Mesenchymal stem cell (in vitro differentiated cells and primary cell): ENCODE measurements around the gene RAB11FIP2.

Experiments used
- DNase-seq: peaks from one replicate; pipeline ENCODE4 v3.0.0-alpha.2; 2013
- H2AFZ ChIP-seq: one replicate; pipeline ENCODE4 v1.6.1; 2013; ENCODE audit warnings: low read depth, mild to moderate bottlenecking, control low read depth, inconsistent platforms, low read length, moderate library complexity
- H2AK5ac ChIP-seq: 2 replicates; pipeline ENCODE4 v1.6.1; 2013; ENCODE audit warnings: low read length, moderate library complexity, mild to moderate bottlenecking, inconsistent platforms; ENCODE audit not compliant: severe bottlenecking
- H2BK120ac ChIP-seq: one replicate; pipeline ENCODE4 v1.6.1; 2013; ENCODE audit warnings: low read depth, mild to moderate bottlenecking, inconsistent platforms, low read length, moderate library complexity
- H2BK12ac ChIP-seq, 2 experiments: one replicate each; pipeline ENCODE4 v1.6.1; 2013; ENCODE audit warnings: inconsistent platforms in 2 of 2, low read length in 2 of 2, mild to moderate bottlenecking in 2 of 2, moderate library complexity in 2 of 2, control low read depth in 1 of 2
- H2BK15ac ChIP-seq: one replicate; pipeline ENCODE4 v1.6.1; 2013; ENCODE audit warnings: mild to moderate bottlenecking, low read depth, inconsistent platforms; ENCODE audit not compliant: poor library complexity, severe bottlenecking
- H2BK5ac ChIP-seq: 2 replicates; pipeline ENCODE4 v1.6.1; 2013; ENCODE audit warnings: low read depth, mild to moderate bottlenecking, low read length, control low read depth, inconsistent platforms; ENCODE audit not compliant: poor library complexity, severe bottlenecking
- H3K14ac ChIP-seq, 2 experiments: one replicate each; pipeline ENCODE4 v1.6.1; 2013; ENCODE audit warnings: inconsistent platforms in 2 of 2, low read length in 2 of 2, control low read depth in 1 of 2, mild to moderate bottlenecking in 1 of 2, moderate library complexity in 1 of 2
- H3K18ac ChIP-seq, 2 experiments: one replicate each; pipeline ENCODE4 v1.6.1; 2013; ENCODE audit warnings: inconsistent platforms in 2 of 2, low read length in 2 of 2, control low read depth in 1 of 2, low read depth in 1 of 2, mild to moderate bottlenecking in 1 of 2
- H3K23ac ChIP-seq, 2 experiments: one replicate each; pipeline ENCODE4 v1.6.1; 2013; ENCODE audit warnings: inconsistent platforms in 2 of 2, low read length in 2 of 2, mild to moderate bottlenecking in 2 of 2, moderate library complexity in 2 of 2, control low read depth in 1 of 2
- H3K27ac ChIP-seq: 2 replicates; pipeline ENCODE4 v1.5.1; 2013; ENCODE audit warnings: mild to moderate bottlenecking, moderate library complexity, low read length, control low read depth, inconsistent platforms; ENCODE audit not compliant: poor library complexity, severe bottlenecking
- H3K27me3 ChIP-seq, 2 experiments: 2 replicates each; pipeline versions ENCODE4 v1.6.1 to v1.7.0; 2013; ENCODE audit warnings: low read length in 2 of 2, mild to moderate bottlenecking in 2 of 2, moderate library complexity in 2 of 2, control low read depth in 1 of 2, inconsistent platforms in 1 of 2; ENCODE audit not compliant: control insufficient read depth in 1 of 2, insufficient read depth in 1 of 2
- H3K36me3 ChIP-seq, 2 experiments: 2 replicates each; pipeline versions ENCODE4 v1.6.1 to v1.7.0; 2013; ENCODE audit warnings: low read length in 2 of 2, control low read depth in 1 of 2, inconsistent platforms in 1 of 2, low read depth in 1 of 2, mild to moderate bottlenecking in 1 of 2; ENCODE audit not compliant: insufficient read depth in 2 of 2, control insufficient read depth in 1 of 2
- H3K4ac ChIP-seq, 2 experiments: one replicate each; pipeline ENCODE4 v1.6.1; 2013; ENCODE audit warnings: inconsistent platforms in 2 of 2, low read length in 2 of 2, mild to moderate bottlenecking in 2 of 2, moderate library complexity in 2 of 2, control low read depth in 1 of 2, low read depth in 1 of 2
- H3K4me1 ChIP-seq: 2 replicates; pipeline ENCODE4 v1.6.1; 2013; ENCODE audit warnings: low read depth, low read length, control low read depth; ENCODE audit not compliant: control insufficient read depth, insufficient read depth
- H3K4me2 ChIP-seq: 2 replicates; pipeline ENCODE4 v1.6.1; 2013; ENCODE audit warnings: low read length, mild to moderate bottlenecking, inconsistent platforms; ENCODE audit not compliant: poor library complexity, severe bottlenecking
- H3K4me3 ChIP-seq, 2 experiments: 2 replicates each; pipeline versions ENCODE4 v1.5.1 to v1.7.0; 2013; ENCODE audit warnings: low read length in 2 of 2, mild to moderate bottlenecking in 2 of 2, control low read depth in 1 of 2, low read depth in 1 of 2; ENCODE audit not compliant: insufficient read depth in 1 of 2
- H3K79me1 ChIP-seq: replicated peaks from 2 replicates; pipeline ENCODE4 v1.6.1; 2013; ENCODE audit warnings: mild to moderate bottlenecking, control low read depth, low read length, inconsistent platforms; ENCODE audit not compliant: poor library complexity, severe bottlenecking
- H3K9ac ChIP-seq: 2 replicates; pipeline ENCODE4 v1.7.0; 2013; ENCODE audit warnings: mild to moderate bottlenecking, low read length, moderate library complexity
- H3K9me3 ChIP-seq: 2 replicates; pipeline ENCODE4 v1.7.0; 2013; ENCODE audit warnings: mild to moderate bottlenecking, low read length; ENCODE audit not compliant: control insufficient read depth
- H4K8ac ChIP-seq: one replicate; pipeline ENCODE4 v1.6.1; 2013; ENCODE audit warnings: inconsistent platforms, mild to moderate bottlenecking, low read length, moderate library complexity
- H4K91ac ChIP-seq: one replicate; pipeline ENCODE4 v1.6.1; 2013; ENCODE audit warnings: mild to moderate bottlenecking, low read length, inconsistent platforms
- whole genome bisulfite sequencing: methylation state at CpG from one replicate; pipeline ENCODE4 v1.1.7; 2013; ENCODE audit warnings: mixed read lengths; 5-methylcytosine and 5-hydroxymethylcytosine counted together

Gene RAB11FIP2

GRCh38 chr10:118007773-118008172, 39.0 kb downstream of the RAB11FIP2 start:
- Histone ChIP-seq H3K9me3 (no peaks in the 10 kb centered on the region), H3K23ac (no peak overlapping the region), H3K79me1 (no peaks in the 10 kb centered on the region), H3K27me3 (no peaks in the 10 kb centered on the region), H3K4me2 (no peak overlapping the region), H2BK5ac (no peak overlapping the region), H2BK120ac (no peak overlapping the region), H3K18ac (no peak overlapping the region), H3K4ac (no peak overlapping the region), H2AK5ac (no peak overlapping the region), H2AFZ (no peak overlapping the region), H3K4me3 (no peak overlapping the region), H2BK12ac (no peak overlapping the region), H3K4me1 (no peaks in the 10 kb centered on the region), H3K27ac (no peak overlapping the region), H2BK15ac (no peak overlapping the region), H3K36me3 (peaks cover under 1 to 47% of the 10 kb centered on the region in 2 experiments), H3K14ac (no peak overlapping the region), H4K8ac (no peak overlapping the region), H4K91ac (no peak overlapping the region), H3K9ac (no peak overlapping the region)
- 100% methylated on average over 2 of the region's 3 CpGs for WGBS
- DNase-seq: no peak

GRCh38 chr10:118003126-118003525, 43.6 kb downstream of the RAB11FIP2 start:
- Histone ChIP-seq H2BK5ac (no peak overlapping the region), H3K79me1 (peaks cover 2% of the 10 kb centered on the region), H3K27me3 (no peaks in the 10 kb centered on the region), H3K4ac (no peak overlapping the region), H3K4me1 (no peaks in the 10 kb centered on the region), H4K8ac (no peak overlapping the region), H3K9ac (no peak overlapping the region), H2AK5ac (no peak overlapping the region), H2BK120ac (no peak overlapping the region), H3K23ac (no peak overlapping the region), H2AFZ (no peak overlapping the region), H4K91ac (no peak overlapping the region), H2BK15ac (no peak overlapping the region), H3K4me3 (no peak overlapping the region), H3K18ac (no peak overlapping the region), H2BK12ac (no peak overlapping the region), H3K14ac (no peak overlapping the region), H3K27ac (no peak overlapping the region), H3K4me2 (no peak overlapping the region), H3K36me3 (peaks cover 3 to 40% of the 10 kb centered on the region in 2 experiments), H3K9me3 (no peaks in the 10 kb centered on the region)
- DNase-seq: no peak
- WGBS: 100% methylated on average over 1 of the region's 1 CpG

GRCh38 chr10:118002581-118002980, 44.2 kb downstream of the RAB11FIP2 start:
- H2BK5ac ChIP-seq: no peak overlapping the region
- H3K4ac ChIP-seq: no peak overlapping the region
- no peak overlapping the region for H3K4me2 ChIP-seq
- H2BK15ac ChIP-seq: no peak overlapping the region
- no peaks in the 10 kb centered on the region for H3K4me1 ChIP-seq
- H2AK5ac ChIP-seq: no peak overlapping the region
- no peak overlapping the region for H2BK120ac ChIP-seq
- H3K9ac ChIP-seq: no peak overlapping the region
- H3K27ac ChIP-seq: no peak overlapping the region
- H2BK12ac ChIP-seq: no peak overlapping the region
- H4K8ac ChIP-seq: peak overlapping the region; percentile 23
- no peak overlapping the region for H2AFZ ChIP-seq
- H3K18ac ChIP-seq: no peak overlapping the region
- 81% methylated on average over 6 of the region's 6 CpGs for WGBS
- peaks cover 3 to 34% of the 10 kb centered on the region in 2 experiments for H3K36me3 ChIP-seq
- no peaks in the 10 kb centered on the region for H3K9me3 ChIP-seq
- no peak overlapping the region for H3K4me3 ChIP-seq
- no peak overlapping the region for H3K23ac ChIP-seq
- H3K27me3 ChIP-seq: no peaks in the 10 kb centered on the region
- peak; percentile 42 for DNase-seq
- no peak overlapping the region for H3K14ac ChIP-seq
- no peak overlapping the region for H4K91ac ChIP-seq
- H3K79me1 ChIP-seq: peaks cover 2% of the 10 kb centered on the region

- 33% methylated on average over 1 of the region's 1 CpG for WGBS
Measured at GRCh38 chr10:117997673-117998072, 49.1 kb downstream of the RAB11FIP2 start.

More at GRCh38 chr10:117997673-117998072, 49.1 kb downstream of the RAB11FIP2 start:
- H3K4ac ChIP-seq: no peak overlapping the region
- no peak overlapping the region for H2AK5ac ChIP-seq
- H3K79me1 ChIP-seq: peaks cover 2% of the 10 kb centered on the region
- H3K27me3 ChIP-seq: no peaks in the 10 kb centered on the region
- no peak overlapping the region for H3K23ac ChIP-seq
- H4K91ac ChIP-seq: no peak overlapping the region
- no peak overlapping the region for H3K4me2 ChIP-seq
- no peak overlapping the region for H3K27ac ChIP-seq
- H3K4me1 ChIP-seq: no peaks in the 10 kb centered on the region
- no peak overlapping the region for H3K14ac ChIP-seq
- H2BK15ac ChIP-seq: no peak overlapping the region
- H3K4me3 ChIP-seq: no peak overlapping the region
- no peak overlapping the region for H4K8ac ChIP-seq
- H3K9me3 ChIP-seq: no peaks in the 10 kb centered on the region
- peaks cover 1 to 2% of the 10 kb centered on the region in 2 experiments for H3K36me3 ChIP-seq
- no peak overlapping the region for H3K9ac ChIP-seq
- H3K18ac ChIP-seq: no peak overlapping the region
- no peak overlapping the region for H2BK120ac ChIP-seq
- no peak overlapping the region for H2AFZ ChIP-seq
- no peak overlapping the region for H2BK12ac ChIP-seq
- DNase-seq: peak; percentile 33
- no peak overlapping the region for H2BK5ac ChIP-seq
